ENCODE measurements around the gene NR1I3.

DNA sequence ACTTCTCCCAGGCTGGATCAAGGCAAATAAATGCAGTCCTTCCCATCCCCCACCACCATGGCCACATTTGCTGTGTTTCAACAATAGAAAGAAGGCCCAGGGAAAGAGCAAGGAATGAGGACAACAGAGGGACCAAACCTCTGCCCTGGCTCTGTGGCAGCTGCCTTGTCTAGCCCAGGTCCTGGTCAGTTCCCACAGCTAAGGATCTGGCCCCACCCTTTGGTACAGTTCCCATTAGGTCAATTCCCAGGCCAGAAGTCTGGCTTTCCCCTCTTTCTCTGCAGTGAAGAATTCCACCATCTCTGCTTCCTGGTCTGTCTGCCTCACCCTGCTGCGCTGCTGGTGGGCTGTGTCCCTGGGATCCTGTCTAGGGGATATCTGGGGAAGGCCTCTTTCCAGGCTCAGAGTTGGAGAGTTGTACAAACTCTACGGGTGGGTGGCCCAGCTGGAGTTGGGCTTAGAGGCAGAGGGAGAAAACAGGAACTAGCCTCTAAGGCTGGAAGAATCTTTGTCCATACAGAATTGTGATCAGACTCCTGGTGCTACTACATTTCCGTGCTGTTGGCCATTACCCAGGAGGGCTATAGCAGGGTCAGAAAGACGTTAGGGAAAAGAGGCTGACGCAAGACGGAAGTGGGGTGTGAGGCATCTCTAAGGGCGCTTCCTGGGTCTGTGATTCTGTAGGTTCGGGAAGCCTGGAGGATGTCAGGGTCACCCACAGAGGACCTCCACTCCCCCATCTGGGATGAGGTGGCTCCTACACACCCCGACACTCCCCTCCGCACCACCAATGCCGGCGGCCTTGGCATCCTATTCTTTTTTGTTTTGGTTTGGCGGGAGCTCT lies 36.8 kb downstream of the NR1I3 start:
- TF ChIP-seq POLR2A (IDR thresholded peaks at IDR 0.05) = peak in 1 of 2 donors; percentile 5
- TF ChIP-seq, protein P1, sequence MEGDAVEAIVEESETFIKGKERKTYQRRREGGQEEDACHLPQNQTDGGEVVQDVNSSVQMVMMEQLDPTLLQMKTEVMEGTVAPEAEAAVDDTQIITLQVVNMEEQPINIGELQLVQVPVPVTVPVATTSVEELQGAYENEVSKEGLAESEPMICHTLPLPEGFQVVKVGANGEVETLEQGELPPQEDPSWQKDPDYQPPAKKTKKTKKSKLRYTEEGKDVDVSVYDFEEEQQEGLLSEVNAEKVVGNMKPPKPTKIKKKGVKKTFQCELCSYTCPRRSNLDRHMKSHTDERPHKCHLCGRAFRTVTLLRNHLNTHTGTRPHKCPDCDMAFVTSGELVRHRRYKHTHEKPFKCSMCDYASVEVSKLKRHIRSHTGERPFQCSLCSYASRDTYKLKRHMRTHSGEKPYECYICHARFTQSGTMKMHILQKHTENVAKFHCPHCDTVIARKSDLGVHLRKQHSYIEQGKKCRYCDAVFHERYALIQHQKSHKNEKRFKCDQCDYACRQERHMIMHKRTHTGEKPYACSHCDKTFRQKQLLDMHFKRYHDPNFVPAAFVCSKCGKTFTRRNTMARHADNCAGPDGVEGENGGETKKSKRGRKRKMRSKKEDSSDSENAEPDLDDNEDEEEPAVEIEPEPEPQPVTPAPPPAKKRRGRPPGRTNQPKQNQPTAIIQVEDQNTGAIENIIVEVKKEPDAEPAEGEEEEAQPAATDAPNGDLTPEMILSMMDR (IDR thresholded peaks at IDR 0.05 in 4 of 5, conservative IDR thresholded peaks at IDR 0.05 in 1 of 5) = no peak

Data from gastrocnemius medialis (tissue), 4 donors.